Body of pancreas (tissue), 4 donors: ENCODE data around the gene IFNGR2. TPM values are rescaled to one million over a fixed set of nuclear protein-coding genes. Genes with fewer than 3 reads are reported as not detected.

Experiments
- ATAC-seq: fragments of 150-250 bp; one replicate; pipeline ENCODE4 v1.9.1; 2016
- DNase-seq, 4 donors: peaks; one replicate each; pipeline ENCODE4 v3.0.0-alpha.2; 2019
- H3K27ac ChIP-seq, 4 donors: fragments of 200-600 bp; sonication (generic); 1 replicate in 3 of 4; 2 replicates in 1 of 4; pipeline versions ENCODE4 v1.5.1 to v1.6.1; 2016 to 2019; ENCODE audit warnings: mild to moderate bottlenecking in 1 of 4, mixed read lengths in 1 of 4, moderate library complexity in 1 of 4
- H3K27me3 ChIP-seq, 2 donors: fragments of 200-600 bp; sonication (generic); one replicate each; pipeline ENCODE4 v1.6.0; 2016; ENCODE audit warnings: mild to moderate bottlenecking in 1 of 2
- H3K36me3 ChIP-seq, 2 donors: fragments of 200-600 bp; sonication (generic); replicated peaks in 1 of 2; 2 replicates each; pipeline ENCODE4 v1.5.1; 2016; ENCODE audit warnings: low read depth in 2 of 2; ENCODE audit not compliant: insufficient read depth in 1 of 2
- H3K4me1 ChIP-seq: fragments of 200-600 bp; sonication (generic); one replicate; pipeline ENCODE4 v1.6.0; 2016
- H3K4me3 ChIP-seq, 2 donors: fragments of 200-600 bp; sonication (generic); 1 replicate in 1 of 2; 2 replicates in 1 of 2; pipeline ENCODE4 v1.5.1; 2016 to 2019
- H3K9me3 ChIP-seq, 3 donors: fragments of 200-600 bp; sonication (generic); 1 replicate in 2 of 3; 2 replicates in 1 of 3; pipeline ENCODE4 v1.5.1; 2016
- CTCF ChIP-seq, 7 experiments: fragments of 450-650 bp in 4 of 7; fragments of 200-600 bp in 3 of 7; sonication (generic) in 3 of 7; IDR thresholded peaks; one replicate each; pipeline ENCODE4 v1.5.1; 2016 to 2019; ENCODE audit warnings: antibody characterized with exemption in 7 of 7
- POLR2A ChIP-seq, 3 donors: fragments of 450-650 bp; IDR thresholded peaks; one replicate each; pipeline ENCODE4 v1.6.1; 2016; ENCODE audit warnings: antibody characterized with exemption in 3 of 3, mild to moderate bottlenecking in 2 of 3
- WGBS, 2 donors: methylation state at CpG; one replicate each; pipeline ENCODE4 v1.1.5; 2017; 5-methylcytosine and 5-hydroxymethylcytosine counted together
- intact Hi-C: fragments of 100-400 bp; cut with DNase I; formaldehyde crosslinking; loops from one replicate; pipeline ENCODE4 v1.15.1; 2023
- total RNA-seq, 2 donors: library from RNA; depleted of rRNA; stranded (reverse); fragments of >200 nt; gene quantifications; one replicate each; pipeline ENCODE4 v1.1.0, GENCODE V29; 2016

The IFNGR2 gene
- total RNA-seq, 2 donors from 2014 or later: 30.4 to 32.3 TPM

GRCh38 chr21:33418691-33419090 is 15.5 kb downstream of the IFNGR2 start:
- H3K4me1 ChIP-seq: peaks cover 7% of the 10 kb centered on the region
- H3K9me3 ChIP-seq: no peaks in the 10 kb centered on the region
- H3K4me3 ChIP-seq: no peak overlapping the region
- no peak for TF ChIP-seq CTCF (IDR thresholded peaks at IDR 0.05)
- no peak for TF ChIP-seq POLR2A (IDR thresholded peaks at IDR 0.05)
- peaks cover 0 to 11% of the 10 kb centered on the region in 2 donors for H3K36me3 ChIP-seq
- DNase-seq (peak in 2 of 4 donors; percentile 26 to 27), ATAC-seq (no peak)
- H3K27ac ChIP-seq: peak overlapping the region in 1 of 4 donors; percentile 45
- intact Hi-C loops: no loop called here
- H3K27me3 ChIP-seq: no peaks in the 10 kb centered on the region
- WGBS, 2 donors: 63 to 66% methylated on average over 2 of the region's 2 CpGs

- no peak for DNase-seq
- H3K9me3 ChIP-seq: no peaks in the 10 kb centered on the region
- peak; percentile 52 for ATAC-seq
- H3K4me1 ChIP-seq: peaks cover 7% of the 10 kb centered on the region
- TF ChIP-seq CTCF (IDR thresholded peaks at IDR 0.05) (no peak), POLR2A (IDR thresholded peaks at IDR 0.05) (no peak)
- 87 to 88% methylated on average over 12 of the region's 12 CpGs for WGBS, 2 donors
- intact Hi-C loops: no loop called here
- peaks cover 3 to 16% of the 10 kb centered on the region in 2 donors for H3K36me3 ChIP-seq
- H3K27ac ChIP-seq: no peak overlapping the region
- H3K4me3 ChIP-seq: no peak overlapping the region
- no peaks in the 10 kb centered on the region for H3K27me3 ChIP-seq
Observed at GRCh38 chr21:33419538-33420123, 16.4 kb downstream of the IFNGR2 start.

GRCh38 chr21:33421713-33422393 is 18.6 kb downstream of the IFNGR2 start:
- no peak for ATAC-seq
- TF ChIP-seq POLR2A (IDR thresholded peaks at IDR 0.05): no peak
- no peak for TF ChIP-seq CTCF (IDR thresholded peaks at IDR 0.05)
- DNase-seq: no peak
- Histone ChIP-seq H3K4me3 (no peak overlapping the region), H3K27ac (no peak overlapping the region), H3K27me3 (no peaks in the 10 kb centered on the region), H3K9me3 (no peaks in the 10 kb centered on the region), H3K4me1 (peaks cover 7% of the 10 kb centered on the region), H3K36me3 (peaks cover 3 to 24% of the 10 kb centered on the region in 2 donors)
- intact Hi-C loops: no loop called here
- WGBS, 2 donors: 92 to 96% methylated on average over 5 of the region's 5 CpGs

GRCh38 chr21:33424214-33424613 is 21.0 kb downstream of the IFNGR2 start:
- 93 to 97% methylated on average over 9 of the region's 9 CpGs for WGBS, 2 donors
- Histone ChIP-seq H3K27me3 (no peaks in the 10 kb centered on the region), H3K4me3 (no peak overlapping the region), H3K4me1 (no peaks in the 10 kb centered on the region), H3K36me3 (peaks cover 8 to 30% of the 10 kb centered on the region in 2 donors), H3K27ac (no peak overlapping the region), H3K9me3 (no peaks in the 10 kb centered on the region)
- intact Hi-C loops: no loop called here
- DNase-seq (no peak), ATAC-seq (no peak)
- no peak for TF ChIP-seq POLR2A (IDR thresholded peaks at IDR 0.05)
- no peak for TF ChIP-seq CTCF (IDR thresholded peaks at IDR 0.05)
